OCI-LY7 (cell line): ENCODE results near the gene MN1. TPM values are rescaled to one million over a fixed set of nuclear protein-coding genes. Genes with fewer than 3 reads are reported as not detected.

ENCODE experiments used
- BruUV-seq: library from RNA; stranded (reverse); fragments of 400-500 nt; replicated peaks from 2 replicates; lab custom pipeline; 2021; lab: Mats Ljungman, UMichigan
- CTCF ChIA-PET: fragments of 300-600 bp; sonication (Branson Sonifier 250); formaldehyde crosslinking; loops from one replicate; lab custom pipeline; 2022; ENCODE audit warnings: antibody characterized with exemption; ENCODE audit not compliant: unreplicated experiment; lab: Charles Lee
- POLR2A ChIA-PET: fragments of 300-600 bp; sonication (Branson Sonifier 250); formaldehyde crosslinking; loops from one replicate; lab custom pipeline; 2022; ENCODE audit warnings: antibody characterized with exemption; lab: Charles Lee
- DNase-seq: peaks from one replicate; pipeline ENCODE4 v3.0.0-alpha.2; 2015; ENCODE audit warnings: low spot score
- H2AFZ ChIP-seq: fragments of 200-600 bp; sonication (generic), shearing (Covaris generic); 2 replicates; pipeline ENCODE4 v1.6.1; 2014; ENCODE audit warnings: mild to moderate bottlenecking, antibody characterized with exemption, low read length, moderate library complexity
- H3K27ac ChIP-seq: fragments of 200-600 bp; sonication (generic); 2 replicates; pipeline ENCODE4 v1.5.1; 2014; ENCODE audit warnings: mixed run types, low read depth, mild to moderate bottlenecking, moderate library complexity, low read length, inconsistent platforms; ENCODE audit not compliant: poor library complexity, severe bottlenecking
- H3K36me3 ChIP-seq: fragments of 200-600 bp; sonication (generic); 2 replicates; pipeline ENCODE4 v1.6.1; 2014; ENCODE audit warnings: mild to moderate bottlenecking, antibody characterized with exemption, low read length, moderate library complexity, mixed read lengths; ENCODE audit not compliant: insufficient read depth
- H3K4me1 ChIP-seq: fragments of 200-600 bp; sonication (generic); 2 replicates; pipeline ENCODE4 v1.5.1; 2014; ENCODE audit warnings: mild to moderate bottlenecking, low read length; ENCODE audit not compliant: insufficient read depth, poor library complexity, severe bottlenecking
- H3K4me2 ChIP-seq: fragments of 200-600 bp; sonication (generic); 2 replicates; pipeline ENCODE4 v1.6.1; 2014; ENCODE audit warnings: mild to moderate bottlenecking, low read length
- H3K4me3 ChIP-seq: fragments of 200-600 bp; sonication (generic); 2 replicates; pipeline ENCODE4 v1.5.1; 2014; ENCODE audit warnings: mild to moderate bottlenecking, low read depth, low read length; ENCODE audit not compliant: poor library complexity, severe bottlenecking
- H3K79me2 ChIP-seq: fragments of 200-600 bp; sonication (generic); 2 replicates; pipeline ENCODE4 v1.6.1; 2016; ENCODE audit warnings: low read depth, mild to moderate bottlenecking, low read length, moderate library complexity, mixed read lengths; ENCODE audit not compliant: insufficient read depth
- H3K9me2 ChIP-seq: fragments of 200-600 bp; sonication (generic); 2 replicates; pipeline ENCODE4 v1.6.1; 2016; ENCODE audit warnings: mild to moderate bottlenecking, low read length, mixed read lengths; ENCODE audit not compliant: insufficient read depth
- H3K9me3 ChIP-seq: fragments of 200-600 bp; sonication (generic); 2 replicates; pipeline ENCODE4 v1.6.1; 2014; ENCODE audit warnings: mild to moderate bottlenecking, mixed run types, low read length, mixed read lengths
- H4K20me1 ChIP-seq: fragments of 200-600 bp; sonication (generic); 2 replicates; pipeline ENCODE4 v1.6.1; 2014; ENCODE audit warnings: mild to moderate bottlenecking, antibody characterized with exemption, low read length, moderate library complexity, mixed read lengths; ENCODE audit not compliant: insufficient read depth
- EZH2phosphoT487 ChIP-seq: fragments of 200-600 bp; sonication (generic); IDR thresholded peaks from 2 replicates; pipeline ENCODE4 v1.6.1; 2018; ENCODE audit warnings: low read depth, borderline replicate concordance, mild to moderate bottlenecking, mixed run types, antibody characterized with exemption, low read length, moderate library complexity, mixed read lengths
- intact Hi-C: fragments of 100-400 bp; cut with micrococcal nuclease; formaldehyde crosslinking; loops from one replicate; pipeline ENCODE4 v1.10.0; 2022; ENCODE audit not compliant: unreplicated experiment
- total RNA-seq, 2 experiments: library from RNA; depleted of rRNA in 1 of 2; stranded (reverse); fragments of >200 nt in 1 of 2; shearing (Covaris generic) in 1 of 2; gene quantifications; 2 replicates each; pipeline ENCODE4 v1.2.3, GENCODE V29; 2014 to 2022
- TF ChIP-seq, protein P1 (sequence below): fragments of 200-600 bp; sonication (generic); conservative IDR thresholded peaks from 2 replicates; pipeline ENCODE4 v1.5.1; 2014; ENCODE audit warnings: mild to moderate bottlenecking, antibody characterized with exemption, low read length, moderate library complexity, mixed read lengths

MN1 gene
- total RNA-seq, 2 experiments from 2014 or later, result 0.47 TPM; not detected in 1

- no peak for TF ChIP-seq EZH2phosphoT487
- TF ChIP-seq, protein P1, sequence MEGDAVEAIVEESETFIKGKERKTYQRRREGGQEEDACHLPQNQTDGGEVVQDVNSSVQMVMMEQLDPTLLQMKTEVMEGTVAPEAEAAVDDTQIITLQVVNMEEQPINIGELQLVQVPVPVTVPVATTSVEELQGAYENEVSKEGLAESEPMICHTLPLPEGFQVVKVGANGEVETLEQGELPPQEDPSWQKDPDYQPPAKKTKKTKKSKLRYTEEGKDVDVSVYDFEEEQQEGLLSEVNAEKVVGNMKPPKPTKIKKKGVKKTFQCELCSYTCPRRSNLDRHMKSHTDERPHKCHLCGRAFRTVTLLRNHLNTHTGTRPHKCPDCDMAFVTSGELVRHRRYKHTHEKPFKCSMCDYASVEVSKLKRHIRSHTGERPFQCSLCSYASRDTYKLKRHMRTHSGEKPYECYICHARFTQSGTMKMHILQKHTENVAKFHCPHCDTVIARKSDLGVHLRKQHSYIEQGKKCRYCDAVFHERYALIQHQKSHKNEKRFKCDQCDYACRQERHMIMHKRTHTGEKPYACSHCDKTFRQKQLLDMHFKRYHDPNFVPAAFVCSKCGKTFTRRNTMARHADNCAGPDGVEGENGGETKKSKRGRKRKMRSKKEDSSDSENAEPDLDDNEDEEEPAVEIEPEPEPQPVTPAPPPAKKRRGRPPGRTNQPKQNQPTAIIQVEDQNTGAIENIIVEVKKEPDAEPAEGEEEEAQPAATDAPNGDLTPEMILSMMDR, result no peak
- no peak overlapping the region for H3K4me3 ChIP-seq
- BruUV-seq, result no TSS peak
- H3K4me1 ChIP-seq, result no peaks in the 10 kb centered on the region
- no peak overlapping the region for H3K27ac ChIP-seq
- ChIA-PET POLR2A (no interaction called here), CTCF (no interaction called here)
- H4K20me1 ChIP-seq, result no peaks in the 10 kb centered on the region
- H2AFZ ChIP-seq, result no peak overlapping the region
- intact Hi-C loops, result loop anchor here (10.0 kb wide), 1 partner anchor 387 kb away; no protein-coding TSS in a partner anchor
- H3K36me3 ChIP-seq, result no peaks in the 10 kb centered on the region
- H3K4me2 ChIP-seq, result no peak overlapping the region
- H3K9me3 ChIP-seq, result no peaks in the 10 kb centered on the region
- H3K9me2 ChIP-seq, result no peaks in the 10 kb centered on the region
- no peaks in the 10 kb centered on the region for H3K79me2 ChIP-seq
- DNase-seq, result no peak
Observed at GRCh38 chr22:27791159-27791858, 10.2 kb downstream of the MN1 start.

DNA sequence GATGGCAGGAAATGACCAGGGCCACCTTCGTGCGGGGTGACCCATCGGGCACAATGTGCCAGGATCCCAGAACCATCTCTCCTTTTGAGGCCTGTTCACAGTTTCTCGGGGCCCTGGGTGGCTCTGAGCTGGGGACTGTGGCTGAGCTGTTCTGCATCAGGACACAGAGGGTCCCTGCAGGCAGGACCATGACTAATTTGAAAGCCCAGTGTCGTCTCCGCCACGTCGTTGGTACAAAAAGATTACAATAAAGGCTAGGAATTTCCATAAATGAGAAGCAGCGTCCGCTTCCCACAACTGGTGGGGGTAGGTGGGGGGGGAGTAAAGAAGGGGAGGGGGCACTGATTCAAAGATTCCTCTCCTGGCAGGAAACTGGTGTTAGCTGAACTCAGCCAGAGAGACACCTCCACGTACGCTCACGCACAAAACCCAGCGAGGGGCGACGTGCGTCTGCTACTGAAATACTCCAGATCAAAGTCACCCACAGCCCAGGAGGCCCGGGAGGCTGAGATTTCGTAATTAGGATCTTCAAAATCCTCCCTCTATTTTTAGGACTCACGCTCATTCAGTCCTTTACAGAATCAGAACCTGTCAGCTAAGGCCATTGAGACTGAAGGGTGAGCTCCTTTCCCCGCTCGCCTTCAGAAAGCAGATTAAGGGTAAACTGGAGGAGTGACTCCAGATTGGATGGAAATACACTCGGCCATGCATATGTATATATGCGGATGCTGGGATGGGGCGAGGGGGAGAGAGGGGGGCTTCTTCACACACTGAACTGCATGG lies 11.0 kb downstream of the MN1 start:
- Histone ChIP-seq H3K9me3 (no peaks in the 10 kb centered on the region), H3K27ac (no peak overlapping the region), H2AFZ (no peak overlapping the region), H3K36me3 (no peaks in the 10 kb centered on the region), H3K4me2 (no peak overlapping the region), H3K4me3 (no peak overlapping the region), H3K79me2 (no peaks in the 10 kb centered on the region), H3K9me2 (no peaks in the 10 kb centered on the region), H4K20me1 (no peaks in the 10 kb centered on the region), H3K4me1 (no peaks in the 10 kb centered on the region)
- CTCF ChIA-PET, result no interaction called here
- POLR2A ChIA-PET, result no interaction called here
- no TSS peak for BruUV-seq
- TF ChIP-seq, protein P1, result no peak
- TF ChIP-seq EZH2phosphoT487, result no peak
- intact Hi-C loops, result loop anchor here (10.0 kb wide), 1 partner anchor 386 kb away; no protein-coding TSS in a partner anchor
- DNase-seq, result no peak
